HEK293T (cell line): ENCODE data around the gene NUDT22.

Experiments used
- CTCF ChIA-PET: fragments of 350-600 bp; formaldehyde crosslinking; extraction: SDS; loops from one replicate; lab custom pipeline; 2021; ENCODE audit warnings: antibody characterized with exemption, inconsistent platforms; lab: Yijun Ruan, JAX
- POLR2A ChIA-PET: fragments of 350-600 bp; formaldehyde crosslinking; extraction: SDS; loops from one replicate; lab custom pipeline; 2020; ENCODE audit warnings: antibody characterized with exemption, inconsistent platforms; lab: Yijun Ruan, JAX
- DNase-seq: peaks from one replicate; pipeline ENCODE4 v3.0.0; 2012; ENCODE audit warnings: mixed read lengths; ENCODE audit errors: extremely low spot score
- ARNT ChIP-seq: fragments of 450-650 bp; IDR thresholded peaks from 2 replicates; pipeline ENCODE4 v1.6.1; 2017; ENCODE audit warnings: mild to moderate bottlenecking
- BHLHE40 ChIP-seq: fragments of 450-650 bp; IDR thresholded peaks from 2 replicates; pipeline ENCODE4 v1.6.1; 2016; ENCODE audit warnings: mild to moderate bottlenecking, moderate library complexity, borderline replicate concordance
- CTBP1 ChIP-seq: fragments of 450-650 bp; IDR thresholded peaks from 2 replicates; pipeline ENCODE4 v1.6.1; 2016; ENCODE audit warnings: borderline replicate concordance
- ELF4 ChIP-seq: fragments of 450-650 bp; IDR thresholded peaks from 2 replicates; pipeline ENCODE4 v1.6.1; 2017; ENCODE audit warnings: antibody characterized with exemption
- FOXA1 ChIP-seq: fragments of 450-650 bp; IDR thresholded peaks from 2 replicates; pipeline ENCODE4 v1.6.1; 2016; ENCODE audit warnings: mild to moderate bottlenecking
- FOXK2 ChIP-seq: fragments of 450-650 bp; IDR thresholded peaks from 2 replicates; pipeline ENCODE4 v1.6.1; 2016; ENCODE audit warnings: mild to moderate bottlenecking
- FOXM1 ChIP-seq: fragments of 450-650 bp; IDR thresholded peaks from 2 replicates; pipeline ENCODE4 v1.6.1; 2017; ENCODE audit warnings: mild to moderate bottlenecking, borderline replicate concordance
- HDGF ChIP-seq: fragments of 450-650 bp; IDR thresholded peaks from 2 replicates; pipeline ENCODE4 v1.6.1; 2017; ENCODE audit warnings: antibody characterized with exemption, borderline replicate concordance
- L3MBTL2 ChIP-seq: fragments of 450-650 bp; conservative IDR thresholded peaks from 2 replicates; pipeline ENCODE4 v1.6.1; 2016; ENCODE audit warnings: mild to moderate bottlenecking
- LEF1 ChIP-seq: fragments of 450-650 bp; IDR thresholded peaks from 2 replicates; pipeline ENCODE4 v1.6.1; 2017; ENCODE audit warnings: mild to moderate bottlenecking, borderline replicate concordance
- NFRKB ChIP-seq: fragments of 450-650 bp; IDR thresholded peaks from 2 replicates; pipeline ENCODE4 v1.6.1; 2016; ENCODE audit warnings: mild to moderate bottlenecking, moderate library complexity
- PKNOX1 ChIP-seq: fragments of 450-650 bp; IDR thresholded peaks from 2 replicates; pipeline ENCODE4 v1.6.1; 2016
- SP1 ChIP-seq: fragments of 450-650 bp; IDR thresholded peaks from 2 replicates; pipeline ENCODE4 v1.6.1; 2017
- SUZ12 ChIP-seq: fragments of 450-650 bp; IDR thresholded peaks from 2 replicates; pipeline ENCODE4 v1.6.1; 2016; ENCODE audit warnings: mild to moderate bottlenecking
- TARDBP ChIP-seq: fragments of 450-650 bp; IDR thresholded peaks from 2 replicates; pipeline ENCODE4 v1.6.1; 2016
- ZNF384 ChIP-seq: fragments of 450-650 bp; IDR thresholded peaks from 2 replicates; pipeline ENCODE4 v1.6.1; 2016

The NUDT22 gene

GRCh38 chr11:64234647-64235379 is 8.7 kb downstream of the NUDT22 start:
- no peak for TF ChIP-seq CTBP1
- TF ChIP-seq TARDBP: no peak
- TF ChIP-seq HDGF: no peak
- no peak for TF ChIP-seq SUZ12
- TF ChIP-seq SP1: no peak
- no peak for TF ChIP-seq FOXA1
- TF ChIP-seq FOXK2: no peak
- no peak for TF ChIP-seq NFRKB
- TF ChIP-seq LEF1: no peak
- no peak for TF ChIP-seq FOXM1
- no peak for TF ChIP-seq ZNF384
- no peak for TF ChIP-seq ELF4
- TF ChIP-seq ARNT: no peak
- TF ChIP-seq L3MBTL2: no peak
- no peak for TF ChIP-seq PKNOX1
- no peak for TF ChIP-seq BHLHE40
- POLR2A ChIA-PET: interaction anchor here (1.0 to 5.3 kb wide), 4 partner anchors 10 to 15 kb away, joined by 4 to 59 read pairs (median 10); partner anchors contain the start of genes FKBP2 and PPP1R14B
- CTCF ChIA-PET: no interaction called here
- DNase-seq: no peak

- DNase-seq: no peak
- ChIA-PET CTCF (no interaction called here), POLR2A (interaction anchor here (2.5 to 2.8 kb wide), 2 partner anchors 11 to 14 kb away, joined by 8 to 12 read pairs; partner anchors contain the start of gene PPP1R14B)
- no peak for TF ChIP-seq ARNT
- peak; percentile 27; the same call in 1 of the 2 replicates for TF ChIP-seq PKNOX1
- no peak for TF ChIP-seq NFRKB
Observed at GRCh38 chr11:64235437-64236161, 9.5 kb downstream of the NUDT22 start.

- ChIA-PET POLR2A (interaction anchor here (2.5 to 3.8 kb wide), 3 partner anchors 9 to 52 kb away, joined by 8 to 13 read pairs (median 12); partner anchors contain the start of genes PPP1R14B and STIP1), CTCF (interaction anchor here (0.7 kb wide), 1 partner anchor 45 kb away, joined by 3 read pairs; no protein-coding TSS in a partner anchor)
- no peak for TF ChIP-seq SUZ12
- TF ChIP-seq FOXA1: no peak
- TF ChIP-seq BHLHE40: no peak
- no peak for TF ChIP-seq FOXM1
- no peak for TF ChIP-seq ZNF384
- TF ChIP-seq LEF1: no peak
- TF ChIP-seq ELF4: no peak
- TF ChIP-seq FOXK2: no peak
- TF ChIP-seq CTBP1: no peak
- DNase-seq: no peak
Observed at GRCh38 chr11:64237484-64237951, 11.4 kb downstream of the NUDT22 start.

- ChIA-PET POLR2A (interaction anchor here (1.0 to 3.8 kb wide), 3 partner anchors 9 to 53 kb away, joined by 3 to 13 read pairs (median 10); partner anchors contain the start of genes NUDT22, PPP1R14B, STIP1 and TRPT1), CTCF (no interaction called here)
- no peak for TF ChIP-seq CTBP1
- no peak for DNase-seq
Observed at GRCh38 chr11:64238076-64238475, 12.0 kb downstream of the NUDT22 start.

GRCh38 chr11:64238999-64239398 is 12.9 kb downstream of the NUDT22 start:
- ChIA-PET POLR2A (interaction anchor here (1.0 to 3.8 kb wide), 6 partner anchors 8 to 54 kb away, joined by 3 to 13 read pairs (median 4); partner anchors contain the start of genes NUDT22, PLCB3, PPP1R14B and STIP1), CTCF (interaction anchor here (1.2 to 1.7 kb wide), 2 partner anchors 34 to 66 kb away, joined by 3 to 4 read pairs; partner anchors contain the start of gene ESRRA)
- DNase-seq: no peak
- no peak for TF ChIP-seq BHLHE40
- TF ChIP-seq ELF4: no peak
- no peak for TF ChIP-seq FOXM1
- no peak for TF ChIP-seq SP1
- no peak for TF ChIP-seq LEF1
- no peak for TF ChIP-seq NFRKB
- TF ChIP-seq ARNT: no peak
- no peak for TF ChIP-seq CTBP1
- TF ChIP-seq FOXK2: no peak
- TF ChIP-seq ZNF384: no peak
- no peak for TF ChIP-seq PKNOX1
- no peak for TF ChIP-seq L3MBTL2
- TF ChIP-seq SUZ12: no peak
- TF ChIP-seq HDGF: no peak
- no peak for TF ChIP-seq FOXA1
- TF ChIP-seq TARDBP: no peak
